ENCODE measurements around the gene BACE2. TPM values are rescaled to one million over a fixed set of nuclear protein-coding genes. Genes with fewer than 3 reads are reported as not detected.
"Not testable (repeated sequence)": the region's sequence is repeated elsewhere in the genome, so short reads cannot be mapped to it uniquely, and the experiment has no call there.

BACE2 gene
- total RNA-seq, 1 experiment from 2014 or later: 23.2 TPM

DNA sequence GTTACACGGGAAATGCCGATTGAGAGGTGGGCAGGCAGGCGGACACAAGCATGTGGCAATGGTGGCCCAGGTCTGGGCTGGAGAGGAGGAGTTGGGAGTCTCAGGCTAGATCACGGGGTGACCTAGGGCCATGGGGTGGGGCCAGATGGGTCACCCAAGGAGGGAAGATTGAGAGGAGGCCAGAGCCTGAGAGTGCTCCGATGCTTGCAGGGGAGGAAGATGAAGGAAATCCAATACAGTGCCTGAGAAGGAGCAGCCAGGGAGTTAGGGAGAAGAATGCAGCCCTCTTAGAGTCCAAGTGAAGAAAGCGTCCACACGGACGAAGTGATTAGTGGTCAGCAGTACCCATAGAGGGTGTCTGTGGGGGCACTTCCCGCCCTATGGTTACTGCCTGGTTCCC, 87.2 kb downstream of the BACE2 start (continued):
- TF ChIP-seq, protein P1, sequence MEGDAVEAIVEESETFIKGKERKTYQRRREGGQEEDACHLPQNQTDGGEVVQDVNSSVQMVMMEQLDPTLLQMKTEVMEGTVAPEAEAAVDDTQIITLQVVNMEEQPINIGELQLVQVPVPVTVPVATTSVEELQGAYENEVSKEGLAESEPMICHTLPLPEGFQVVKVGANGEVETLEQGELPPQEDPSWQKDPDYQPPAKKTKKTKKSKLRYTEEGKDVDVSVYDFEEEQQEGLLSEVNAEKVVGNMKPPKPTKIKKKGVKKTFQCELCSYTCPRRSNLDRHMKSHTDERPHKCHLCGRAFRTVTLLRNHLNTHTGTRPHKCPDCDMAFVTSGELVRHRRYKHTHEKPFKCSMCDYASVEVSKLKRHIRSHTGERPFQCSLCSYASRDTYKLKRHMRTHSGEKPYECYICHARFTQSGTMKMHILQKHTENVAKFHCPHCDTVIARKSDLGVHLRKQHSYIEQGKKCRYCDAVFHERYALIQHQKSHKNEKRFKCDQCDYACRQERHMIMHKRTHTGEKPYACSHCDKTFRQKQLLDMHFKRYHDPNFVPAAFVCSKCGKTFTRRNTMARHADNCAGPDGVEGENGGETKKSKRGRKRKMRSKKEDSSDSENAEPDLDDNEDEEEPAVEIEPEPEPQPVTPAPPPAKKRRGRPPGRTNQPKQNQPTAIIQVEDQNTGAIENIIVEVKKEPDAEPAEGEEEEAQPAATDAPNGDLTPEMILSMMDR (IDR thresholded peaks at IDR 0.05 in 2 of 3, conservative IDR thresholded peaks at IDR 0.05 in 1 of 3; ENCODE audit: borderline replicate concordance in 1 of 3, insufficient read depth in 1 of 3, low read depth in 2 of 3, low read length in 2 of 3): no peak
- TF ChIP-seq POLR2A (IDR thresholded peaks at IDR 0.05; ENCODE audit: borderline replicate concordance, extremely low read depth, insufficient read depth, insufficient read length) (no peak), TCF7L2 (IDR thresholded peaks at IDR 0.05; ENCODE audit: borderline replicate concordance, extremely low read depth, insufficient read depth, insufficient read length) (no peak), FOSL1 (IDR thresholded peaks at IDR 0.05; ENCODE audit: low read depth) (no peak), JUND (IDR thresholded peaks at IDR 0.05) (no peak), EZH2 (IDR thresholded peaks at IDR 0.05) (no peak), ZNF274 (IDR thresholded peaks at IDR 0.05; ENCODE audit: low read depth, low read length) (no peak), SP1 (IDR thresholded peaks at IDR 0.05; ENCODE audit: low read depth) (no peak)
- TF ChIP-seq, protein P2, sequence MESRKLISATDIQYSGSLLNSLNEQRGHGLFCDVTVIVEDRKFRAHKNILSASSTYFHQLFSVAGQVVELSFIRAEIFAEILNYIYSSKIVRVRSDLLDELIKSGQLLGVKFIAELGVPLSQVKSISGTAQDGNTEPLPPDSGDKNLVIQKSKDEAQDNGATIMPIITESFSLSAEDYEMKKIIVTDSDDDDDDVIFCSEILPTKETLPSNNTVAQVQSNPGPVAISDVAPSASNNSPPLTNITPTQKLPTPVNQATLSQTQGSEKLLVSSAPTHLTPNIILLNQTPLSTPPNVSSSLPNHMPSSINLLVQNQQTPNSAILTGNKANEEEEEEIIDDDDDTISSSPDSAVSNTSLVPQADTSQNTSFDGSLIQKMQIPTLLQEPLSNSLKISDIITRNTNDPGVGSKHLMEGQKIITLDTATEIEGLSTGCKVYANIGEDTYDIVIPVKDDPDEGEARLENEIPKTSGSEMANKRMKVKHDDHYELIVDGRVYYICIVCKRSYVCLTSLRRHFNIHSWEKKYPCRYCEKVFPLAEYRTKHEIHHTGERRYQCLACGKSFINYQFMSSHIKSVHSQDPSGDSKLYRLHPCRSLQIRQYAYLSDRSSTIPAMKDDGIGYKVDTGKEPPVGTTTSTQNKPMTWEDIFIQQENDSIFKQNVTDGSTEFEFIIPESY (IDR thresholded peaks at IDR 0.05; ENCODE audit: extremely low read depth, insufficient replicate concordance, low read length): no peak
- TF ChIP-seq, protein P3, sequence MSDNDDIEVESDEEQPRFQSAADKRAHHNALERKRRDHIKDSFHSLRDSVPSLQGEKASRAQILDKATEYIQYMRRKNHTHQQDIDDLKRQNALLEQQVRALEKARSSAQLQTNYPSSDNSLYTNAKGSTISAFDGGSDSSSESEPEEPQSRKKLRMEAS (IDR thresholded peaks at IDR 0.05): no peak

DNA sequence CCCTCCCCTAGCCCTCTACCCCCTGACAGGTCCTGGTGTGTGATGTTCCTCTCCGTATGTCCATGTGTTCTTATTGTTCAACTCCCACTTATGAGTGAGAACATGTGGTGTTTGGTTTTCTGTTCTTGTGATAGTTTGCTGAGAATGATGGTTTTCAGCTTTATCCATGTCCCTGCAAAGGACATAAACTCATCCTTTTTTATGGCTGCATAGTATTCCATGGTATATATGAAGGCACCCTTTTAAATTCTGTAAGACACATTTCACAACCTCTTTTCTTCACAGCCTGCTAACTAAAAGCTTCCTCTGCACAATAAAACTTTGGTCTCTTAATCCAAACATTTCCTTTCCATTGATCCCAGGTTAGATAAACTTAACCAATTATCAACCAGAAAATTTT, 88.3 kb downstream of the BACE2 start:
- BruUV-seq (replicated peaks); H3K4me2 ChIP-seq (ENCODE audit: low read length); H3K9ac ChIP-seq (ENCODE audit: low read length); H3K9me2 ChIP-seq (ENCODE audit: insufficient read depth); H2AFZ ChIP-seq (ENCODE audit: low read depth, low read length, poor library complexity, severe bottlenecking); POLR2A ChIA-PET; H3K27me3 ChIP-seq (ENCODE audit: insufficient read depth, low read length); DNase-seq (ENCODE audit: low read depth, low spot score); ATAC-seq; H3K27ac ChIP-seq (ENCODE audit: low read depth, low read length); CTCF ChIA-PET; H3K9me3 ChIP-seq (ENCODE audit: control insufficient read depth in 1 of 2, insufficient read depth in 1 of 2, low read depth in 1 of 2, low read length in 2 of 2); H3K79me2 ChIP-seq (ENCODE audit: insufficient read depth, low read length); H3K4me3 ChIP-seq (replicated peaks in 1 of 2; ENCODE audit: low read depth in 1 of 2, low read length in 2 of 2); H3K36me3 ChIP-seq (ENCODE audit: control insufficient read depth in 1 of 2, insufficient read depth in 2 of 2, low read length in 2 of 2); H4K20me1 ChIP-seq (ENCODE audit: insufficient read depth); RAD21 ChIA-PET (ENCODE audit: low non-redundant PET in 1 of 2, low total read pairs in 2 of 2, uncharacterized antibody in 2 of 2, unreplicated experiment in 2 of 2); intact Hi-C loops (cut with micrococcal nuclease); H3K4me1 ChIP-seq (ENCODE audit: control insufficient read depth in 1 of 2, insufficient read depth in 2 of 2, low read length in 2 of 2): not testable (repeated sequence)

Measured in HCT116 (cell line).